Astrocyte of the spinal cord (primary cell): ENCODE data around the gene STUM.

Experiments used
- DNase-seq: peaks from one replicate; pipeline ENCODE4 v3.0.0; 2011; ENCODE audit warnings: low read depth, low spot score
- H3K4me3 ChIP-seq: 2 replicates; pipeline ENCODE4 v1.5.1; 2011; ENCODE audit warnings: low read depth, mild to moderate bottlenecking, low read length, moderate library complexity
- CTCF ChIP-seq: IDR thresholded peaks from 2 replicates; pipeline ENCODE4 v1.5.1; 2012; ENCODE audit warnings: low read depth, mild to moderate bottlenecking, low read length, inconsistent platforms
- in situ Hi-C: cut with HindIII; loops from 2 replicates; pipeline ENCODE4 v1.10.0; 2017; ENCODE audit warnings: low sequenced_read_pairs

Gene STUM

GRCh38 chr1:226525750-226526149, 22.8 kb upstream of the STUM start:
- in situ Hi-C loops, result no loop called here
- no peak for TF ChIP-seq CTCF
- H3K4me3 ChIP-seq, result no peak overlapping the region
- no peak for DNase-seq

GRCh38 chr1:226526801-226527595, 21.6 kb upstream of the STUM start:
- no peak for DNase-seq
- in situ Hi-C loops, result no loop called here
- no peak for TF ChIP-seq CTCF
- no peak overlapping the region for H3K4me3 ChIP-seq

- in situ Hi-C loops, result no loop called here
- TF ChIP-seq CTCF, result no peak
- no peak overlapping the region for H3K4me3 ChIP-seq
- DNase-seq, result no peak
Measured at GRCh38 chr1:226529891-226530290, 18.7 kb upstream of the STUM start.

- no peak overlapping the region for H3K4me3 ChIP-seq
- DNase-seq, result no peak
- in situ Hi-C loops, result no loop called here
- no peak for TF ChIP-seq CTCF
Measured at GRCh38 chr1:226530591-226530990, 18.0 kb upstream of the STUM start.

GRCh38 chr1:226531360-226532093, 17.0 kb upstream of the STUM start:
- DNase-seq, result no peak
- in situ Hi-C loops, result no loop called here
- TF ChIP-seq CTCF, result no peak
- H3K4me3 ChIP-seq, result no peak overlapping the region

GRCh38 chr1:226532553-226532952, 16.0 kb upstream of the STUM start:
- no peak for DNase-seq
- no peak overlapping the region for H3K4me3 ChIP-seq
- no peak for TF ChIP-seq CTCF
- in situ Hi-C loops, result no loop called here
